A549 (cell line): ENCODE measurements around the gene PRR5L.

Experiments used
- BHLHE40 ChIP-seq: IDR thresholded peaks from 2 replicates; pipeline ENCODE4 v1.6.1; 2012; ENCODE audit warnings: low read depth, low read length, inconsistent platforms
- CTCF ChIP-seq: fragments of >200 bp; sonication (Bioruptor Twin); formaldehyde crosslinking; IDR thresholded peaks from 3 replicates; pipeline ENCODE4 v1.5.1; 2016
- FOSL2 ChIP-seq, 2 experiments: fragments of 450-650 bp in 1 of 2; fragments of >200 bp in 1 of 2; sonication (Bioruptor Twin) in 1 of 2; formaldehyde crosslinking; IDR thresholded peaks; 2 replicates each; pipeline versions ENCODE4 v1.5.0 to v1.6.1; 2016 to 2020; ENCODE audit warnings: mild to moderate bottlenecking in 1 of 2, moderate library complexity in 1 of 2
- HDAC2 ChIP-seq: fragments of 200-600 bp; sonication (generic); IDR thresholded peaks from 2 replicates; pipeline ENCODE4 v1.6.1; 2016
- JUN ChIP-seq, 2 experiments: fragments of >200 bp; sonication (Bioruptor Twin); formaldehyde crosslinking; IDR thresholded peaks; 2 replicates in 1 of 2; 3 replicates in 1 of 2; pipeline ENCODE4 v1.6.1; 2016 to 2017
- MAFK ChIP-seq: fragments of 450-650 bp; IDR thresholded peaks from 2 replicates; pipeline ENCODE4 v1.6.1; 2014; ENCODE audit not compliant: partially characterized antibody
- MAX ChIP-seq: IDR thresholded peaks from 2 replicates; pipeline ENCODE4 v1.6.1; 2012
- PHF8 ChIP-seq: fragments of 200-600 bp; sonication (generic); IDR thresholded peaks from 2 replicates; pipeline ENCODE4 v1.6.1; 2016; ENCODE audit warnings: low read depth, mild to moderate bottlenecking, antibody characterized with exemption, moderate library complexity, borderline replicate concordance
- POLR2A ChIP-seq: IDR thresholded peaks from 2 replicates; pipeline ENCODE4 v1.6.1; 2012; ENCODE audit warnings: mild to moderate bottlenecking, low read length
- REST ChIP-seq: fragments of 200-600 bp; sonication (generic); IDR thresholded peaks from 2 replicates; pipeline ENCODE4 v1.6.1; 2016; ENCODE audit warnings: antibody characterized with exemption, mild to moderate bottlenecking, moderate library complexity
- TFCP2L1 ChIP-seq: fragments of 250-450 bp; sonication (Bioruptor Pico); IDR thresholded peaks from 2 replicates; pipeline ENCODE4 v1.5.0; 2021; ENCODE audit warnings: mild to moderate bottlenecking
- USF2 ChIP-seq: fragments of 450-650 bp; IDR thresholded peaks from 2 replicates; pipeline ENCODE4 v1.6.1; 2014; ENCODE audit warnings: antibody characterized with exemption

GRCh38 chr11:36278531-36279282, 17.4 kb upstream of the PRR5L start:
- no peak for TF ChIP-seq POLR2A
- TF ChIP-seq TFCP2L1 (CRISPR knock-in tag): no peak
- no peak for TF ChIP-seq CTCF
- no peak for TF ChIP-seq REST
- TF ChIP-seq USF2: no peak
- TF ChIP-seq HDAC2: no peak
- TF ChIP-seq MAFK: no peak
- no peak for TF ChIP-seq FOSL2 (IDR thresholded peaks at IDR 0.05)
- no peak for TF ChIP-seq FOSL2 (CRISPR knock-in tag; IDR thresholded peaks at IDR 0.05)
- TF ChIP-seq MAX: no peak
- TF ChIP-seq BHLHE40: no peak
- TF ChIP-seq JUN (IDR thresholded peaks at IDR 0.05): no peak
- TF ChIP-seq PHF8: no peak
